ENCODE measurements around the gene PRICKLE4. TPM values are rescaled to one million over a fixed set of nuclear protein-coding genes. Genes with fewer than 3 reads are reported as not detected.

Gene PRICKLE4
- total and polyA plus RNA-seq, 2 of the 13 experiments (the other 11 are each of a cell fraction or from before 2014, with no cell fraction given), result 0.92 to 1.2 TPM

DNA sequence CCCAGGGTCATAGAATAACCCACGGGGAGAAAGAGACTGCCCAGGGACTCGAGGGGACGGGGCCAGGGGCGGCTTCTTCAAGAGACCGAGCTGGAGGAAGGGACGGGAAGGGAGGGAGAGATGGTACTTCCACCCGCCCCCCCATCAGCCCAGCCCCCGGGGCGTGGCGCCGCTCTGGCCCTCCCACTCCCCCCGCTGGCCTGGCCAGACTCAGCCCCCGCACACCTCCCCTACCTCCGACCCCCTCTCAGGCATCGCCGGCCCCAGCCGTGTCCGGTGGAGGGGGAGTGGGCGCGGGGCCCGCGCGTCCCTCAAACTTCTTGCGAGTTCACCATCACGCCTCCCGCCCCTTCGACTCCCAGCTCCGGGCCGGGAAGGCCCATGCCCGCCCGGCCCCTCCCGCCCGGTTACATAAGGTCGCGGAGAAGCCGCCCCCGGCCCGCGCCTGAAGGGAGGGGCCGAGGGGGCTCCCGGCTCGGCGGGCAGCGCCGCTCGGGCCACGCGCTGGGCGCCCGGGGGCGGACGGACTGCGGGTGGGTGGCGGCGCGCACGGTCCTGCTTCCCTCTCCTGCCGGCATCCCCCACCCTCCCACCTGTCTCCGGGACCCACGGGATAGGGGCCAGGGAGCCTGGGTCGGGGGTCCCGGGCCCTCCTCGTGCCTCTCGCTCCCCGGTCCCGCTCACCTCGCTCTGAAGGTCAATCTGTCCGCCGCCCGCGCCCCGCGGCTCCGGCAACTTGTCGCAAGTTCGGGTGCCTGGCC is 45.7 kb upstream of the PRICKLE4 start (continued):
- TF ChIP-seq ZBED4 (CRISPR knock-in tag; IDR thresholded peaks at IDR 0.05; ENCODE audit: borderline replicate concordance) (no peak), HES4 (CRISPR knock-in tag; IDR thresholded peaks at IDR 0.05; ENCODE audit: borderline replicate concordance) (no peak), SRY (CRISPR knock-in tag; IDR thresholded peaks at IDR 0.05) (peak; percentile 4; the same call in 1 of the 2 replicates), SNAI1 (CRISPR knock-in tag; IDR thresholded peaks at IDR 0.05; ENCODE audit: borderline replicate concordance) (no peak), STAG1 (CRISPR knock-in tag; IDR thresholded peaks at IDR 0.05) (no peak), GABPA (IDR thresholded peaks at IDR 0.05; ENCODE audit: low read depth, low read length) (no peak), GABPA (CRISPR knock-in tag; IDR thresholded peaks at IDR 0.05; ENCODE audit: low read depth) (no peak), TCF7L2 (IDR thresholded peaks at IDR 0.05; ENCODE audit: low read depth, low read length) (no peak), ZNF510 (CRISPR knock-in tag; IDR thresholded peaks at IDR 0.05; ENCODE audit: low read depth) (no peak), AGO2 (optimal IDR thresholded peaks at IDR 0.05; ENCODE audit: low read depth, low read length) (peak; percentile 93), PBX2 (CRISPR knock-in tag; IDR thresholded peaks at IDR 0.05) (no peak), ZNF383 (CRISPR knock-in tag; IDR thresholded peaks at IDR 0.05; ENCODE audit: borderline replicate concordance) (no peak), KAT2B (IDR thresholded peaks at IDR 0.05; ENCODE audit: borderline replicate concordance, low read depth, low read length) (no peak), ZNF460 (CRISPR knock-in tag; IDR thresholded peaks at IDR 0.05; ENCODE audit: borderline replicate concordance) (no peak)
- TF ChIP-seq, protein P1, sequence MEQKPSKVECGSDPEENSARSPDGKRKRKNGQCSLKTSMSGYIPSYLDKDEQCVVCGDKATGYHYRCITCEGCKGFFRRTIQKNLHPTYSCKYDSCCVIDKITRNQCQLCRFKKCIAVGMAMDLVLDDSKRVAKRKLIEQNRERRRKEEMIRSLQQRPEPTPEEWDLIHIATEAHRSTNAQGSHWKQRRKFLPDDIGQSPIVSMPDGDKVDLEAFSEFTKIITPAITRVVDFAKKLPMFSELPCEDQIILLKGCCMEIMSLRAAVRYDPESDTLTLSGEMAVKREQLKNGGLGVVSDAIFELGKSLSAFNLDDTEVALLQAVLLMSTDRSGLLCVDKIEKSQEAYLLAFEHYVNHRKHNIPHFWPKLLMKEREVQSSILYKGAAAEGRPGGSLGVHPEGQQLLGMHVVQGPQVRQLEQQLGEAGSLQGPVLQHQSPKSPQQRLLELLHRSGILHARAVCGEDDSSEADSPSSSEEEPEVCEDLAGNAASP (CRISPR knock-in tag; IDR thresholded peaks at IDR 0.05; ENCODE audit: borderline replicate concordance), result peak; percentile 33; the same call in 1 of the 2 replicates
- TF ChIP-seq, protein P2, sequence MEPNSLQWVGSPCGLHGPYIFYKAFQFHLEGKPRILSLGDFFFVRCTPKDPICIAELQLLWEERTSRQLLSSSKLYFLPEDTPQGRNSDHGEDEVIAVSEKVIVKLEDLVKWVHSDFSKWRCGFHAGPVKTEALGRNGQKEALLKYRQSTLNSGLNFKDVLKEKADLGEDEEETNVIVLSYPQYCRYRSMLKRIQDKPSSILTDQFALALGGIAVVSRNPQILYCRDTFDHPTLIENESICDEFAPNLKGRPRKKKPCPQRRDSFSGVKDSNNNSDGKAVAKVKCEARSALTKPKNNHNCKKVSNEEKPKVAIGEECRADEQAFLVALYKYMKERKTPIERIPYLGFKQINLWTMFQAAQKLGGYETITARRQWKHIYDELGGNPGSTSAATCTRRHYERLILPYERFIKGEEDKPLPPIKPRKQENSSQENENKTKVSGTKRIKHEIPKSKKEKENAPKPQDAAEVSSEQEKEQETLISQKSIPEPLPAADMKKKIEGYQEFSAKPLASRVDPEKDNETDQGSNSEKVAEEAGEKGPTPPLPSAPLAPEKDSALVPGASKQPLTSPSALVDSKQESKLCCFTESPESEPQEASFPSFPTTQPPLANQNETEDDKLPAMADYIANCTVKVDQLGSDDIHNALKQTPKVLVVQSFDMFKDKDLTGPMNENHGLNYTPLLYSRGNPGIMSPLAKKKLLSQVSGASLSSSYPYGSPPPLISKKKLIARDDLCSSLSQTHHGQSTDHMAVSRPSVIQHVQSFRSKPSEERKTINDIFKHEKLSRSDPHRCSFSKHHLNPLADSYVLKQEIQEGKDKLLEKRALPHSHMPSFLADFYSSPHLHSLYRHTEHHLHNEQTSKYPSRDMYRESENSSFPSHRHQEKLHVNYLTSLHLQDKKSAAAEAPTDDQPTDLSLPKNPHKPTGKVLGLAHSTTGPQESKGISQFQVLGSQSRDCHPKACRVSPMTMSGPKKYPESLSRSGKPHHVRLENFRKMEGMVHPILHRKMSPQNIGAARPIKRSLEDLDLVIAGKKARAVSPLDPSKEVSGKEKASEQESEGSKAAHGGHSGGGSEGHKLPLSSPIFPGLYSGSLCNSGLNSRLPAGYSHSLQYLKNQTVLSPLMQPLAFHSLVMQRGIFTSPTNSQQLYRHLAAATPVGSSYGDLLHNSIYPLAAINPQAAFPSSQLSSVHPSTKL (CRISPR knock-in tag; IDR thresholded peaks at IDR 0.05), result no peak
- TF ChIP-seq, protein P3, sequence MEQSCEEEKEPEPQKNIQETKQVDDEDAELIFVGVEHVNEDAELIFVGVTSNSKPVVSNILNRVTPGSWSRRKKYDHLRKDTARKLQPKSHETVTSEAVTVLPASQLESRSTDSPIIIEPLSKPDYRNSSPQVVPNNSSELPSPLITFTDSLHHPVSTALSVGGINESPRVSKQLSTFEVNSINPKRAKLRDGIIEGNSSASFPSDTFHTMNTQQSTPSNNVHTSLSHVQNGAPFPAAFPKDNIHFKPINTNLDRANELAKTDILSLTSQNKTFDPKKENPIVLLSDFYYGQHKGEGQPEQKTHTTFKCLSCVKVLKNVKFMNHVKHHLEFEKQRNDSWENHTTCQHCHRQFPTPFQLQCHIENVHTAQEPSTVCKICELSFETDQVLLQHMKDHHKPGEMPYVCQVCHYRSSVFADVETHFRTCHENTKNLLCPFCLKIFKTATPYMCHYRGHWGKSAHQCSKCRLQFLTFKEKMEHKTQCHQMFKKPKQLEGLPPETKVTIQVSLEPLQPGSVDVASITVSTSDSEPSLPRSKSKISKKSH (CRISPR knock-in tag; IDR thresholded peaks at IDR 0.05; ENCODE audit: borderline replicate concordance), result no peak

Data from HepG2 (cell line).